NCI-H82 (cell line): Measurements from ENCODE around the gene VWF.

ENCODE experiments used
- DNase-seq: peaks from one replicate; lab custom pipeline; 2025; lab: John Stamatoyannopoulos, UW

VWF gene

DNA sequence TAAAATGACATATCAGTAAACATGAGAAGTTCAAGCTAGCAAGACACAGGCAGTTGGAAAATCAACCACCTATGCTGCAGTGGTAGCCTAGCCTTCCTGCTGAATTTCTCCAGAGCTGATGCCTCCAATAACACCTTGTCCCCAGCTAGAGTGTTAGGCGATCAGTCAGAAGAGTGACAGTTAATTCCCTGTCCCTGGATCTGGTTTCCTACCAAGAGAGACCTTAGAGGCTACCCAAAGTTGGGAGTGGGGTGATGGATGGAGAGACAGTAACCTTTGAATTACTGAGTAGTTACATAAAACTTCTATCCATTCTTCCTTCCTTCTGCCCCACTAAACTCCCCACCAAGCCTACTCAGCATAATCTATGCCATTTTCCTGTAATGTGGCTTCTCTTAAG is 177.5 kb downstream of the VWF start:
- DNase-seq, result peak; percentile 6

DNA sequence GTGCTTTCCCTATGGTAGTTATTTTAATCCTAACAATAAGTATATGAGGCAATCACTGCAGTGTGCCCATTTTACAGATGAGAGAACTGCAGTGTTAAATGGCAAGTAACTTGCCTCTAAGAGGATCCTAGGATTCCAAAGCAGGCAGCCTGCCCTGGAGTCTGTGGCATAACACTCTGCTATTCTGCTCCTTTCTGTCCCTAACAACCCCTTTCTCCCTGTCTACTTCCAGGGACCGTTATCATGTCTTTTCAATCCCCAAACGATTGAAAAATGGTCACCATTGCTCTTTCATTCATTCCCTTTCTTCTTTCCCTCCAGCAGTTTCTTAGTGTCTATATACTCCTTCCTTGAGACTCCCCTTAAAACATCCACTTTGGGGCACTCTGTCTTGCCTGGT is 178.1 kb downstream of the VWF start:
- no peak for DNase-seq

DNA sequence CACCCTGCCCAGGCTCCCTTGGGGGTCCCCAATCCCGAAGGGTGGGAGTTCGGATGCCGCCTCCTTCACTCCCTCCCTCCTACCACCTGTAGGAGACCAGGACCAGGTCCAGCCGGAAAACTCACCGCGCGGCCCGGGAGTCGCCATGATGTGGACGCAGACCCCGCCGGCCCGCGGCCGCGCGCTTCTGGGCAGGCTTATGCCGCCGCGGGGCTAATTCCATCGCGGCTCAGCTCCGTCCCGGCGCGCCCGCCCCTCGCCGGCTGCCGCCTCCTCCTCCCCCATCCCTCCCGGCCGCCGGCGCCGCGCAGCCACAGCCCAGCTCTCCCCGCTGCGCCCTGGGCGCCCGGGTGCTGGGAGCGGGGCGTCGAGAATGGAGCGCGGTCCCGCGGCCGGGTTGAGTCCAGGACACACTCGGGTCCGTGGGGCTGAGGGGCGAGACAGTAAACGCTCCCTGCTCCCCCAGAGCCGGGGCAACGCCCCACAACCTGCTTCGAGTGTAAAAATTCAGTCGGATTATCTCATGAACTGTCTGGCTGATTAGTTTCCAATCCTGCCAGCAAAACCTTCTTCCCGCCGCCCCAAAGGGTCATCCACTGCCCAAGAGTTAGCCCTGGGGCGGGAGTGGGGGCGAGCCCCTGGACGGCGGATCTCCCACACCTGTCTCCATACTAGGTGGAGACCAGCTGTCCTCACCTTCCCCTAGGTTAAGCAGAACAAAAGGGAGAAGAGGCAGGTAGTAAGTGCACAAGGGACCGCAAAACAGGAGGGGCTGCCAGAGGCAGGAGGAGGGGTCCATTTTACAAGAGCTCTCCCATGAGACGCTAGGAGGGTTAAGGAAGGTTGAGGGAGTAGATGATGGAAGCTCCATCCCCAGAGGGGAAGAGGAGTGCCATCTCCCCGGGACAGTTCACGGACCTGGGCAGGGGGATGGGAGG is 179.1 kb downstream of the VWF start, which contains the start of gene ANO2:
ANO2 (minus strand) TSS at position 189 of the 938 bp plus-strand sequence; CDS start at position 147, 42 bp downstream.
- DNase-seq, result peak; percentile 87

DNA sequence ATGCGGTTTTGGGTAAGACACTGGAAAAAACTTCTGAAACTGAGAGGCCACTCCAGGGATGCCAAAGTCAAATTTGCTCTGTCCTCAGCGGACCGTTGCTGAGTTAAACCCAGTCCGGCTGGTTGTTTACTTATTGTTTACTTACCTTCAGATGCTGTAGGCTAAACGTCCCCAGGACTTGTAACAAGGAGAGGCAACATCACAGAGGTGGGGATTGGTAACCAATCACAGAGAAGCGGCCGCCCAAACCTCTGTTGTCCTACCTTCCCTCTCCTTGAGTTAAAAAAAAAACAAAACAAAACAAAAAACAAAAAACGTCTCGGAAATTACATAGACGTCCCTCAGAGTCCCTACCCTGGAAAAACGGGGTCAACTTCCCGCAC is 179.8 kb downstream of the VWF start:
- DNase-seq, result peak; percentile 46

DNA sequence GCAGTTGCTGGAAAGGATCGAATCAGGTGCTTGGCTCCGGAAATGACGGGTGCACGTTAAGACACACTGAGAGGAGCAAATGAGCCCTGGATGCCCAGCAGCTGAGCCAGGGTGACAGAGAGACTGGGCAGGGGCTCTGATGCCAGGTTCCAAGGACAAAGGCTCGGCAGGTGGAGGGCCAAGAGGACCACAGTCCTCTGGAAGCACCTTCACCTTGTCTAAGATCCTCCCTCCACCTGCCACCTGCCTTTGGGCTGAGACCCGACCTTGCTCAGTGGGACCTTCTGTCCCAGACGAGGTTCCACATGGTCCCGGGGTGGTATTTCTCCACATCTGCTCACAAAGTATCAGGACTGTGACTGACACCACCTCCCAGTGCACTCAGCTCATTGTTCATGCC is 180.4 kb downstream of the VWF start:
- DNase-seq, result no peak

DNA sequence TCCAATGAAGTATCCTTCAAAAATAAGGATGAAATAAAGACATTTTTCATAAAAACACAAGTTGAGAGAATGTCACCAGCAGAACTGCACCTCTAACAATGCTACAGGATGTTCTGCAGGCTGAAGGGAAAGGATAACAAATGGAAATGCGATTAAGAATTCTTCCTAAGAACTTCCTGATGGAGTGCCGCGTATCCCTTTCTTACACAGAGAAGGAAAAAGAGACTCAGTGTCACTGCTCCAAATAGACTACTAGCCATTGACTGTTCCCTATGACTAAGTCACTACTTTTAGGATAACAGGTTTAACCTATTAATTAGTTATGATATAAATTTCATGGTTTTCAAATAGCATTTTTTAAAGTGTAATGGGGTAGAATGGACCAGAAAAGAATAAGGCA is 182.6 kb downstream of the VWF start:
- peak; percentile 33 for DNase-seq

DNA sequence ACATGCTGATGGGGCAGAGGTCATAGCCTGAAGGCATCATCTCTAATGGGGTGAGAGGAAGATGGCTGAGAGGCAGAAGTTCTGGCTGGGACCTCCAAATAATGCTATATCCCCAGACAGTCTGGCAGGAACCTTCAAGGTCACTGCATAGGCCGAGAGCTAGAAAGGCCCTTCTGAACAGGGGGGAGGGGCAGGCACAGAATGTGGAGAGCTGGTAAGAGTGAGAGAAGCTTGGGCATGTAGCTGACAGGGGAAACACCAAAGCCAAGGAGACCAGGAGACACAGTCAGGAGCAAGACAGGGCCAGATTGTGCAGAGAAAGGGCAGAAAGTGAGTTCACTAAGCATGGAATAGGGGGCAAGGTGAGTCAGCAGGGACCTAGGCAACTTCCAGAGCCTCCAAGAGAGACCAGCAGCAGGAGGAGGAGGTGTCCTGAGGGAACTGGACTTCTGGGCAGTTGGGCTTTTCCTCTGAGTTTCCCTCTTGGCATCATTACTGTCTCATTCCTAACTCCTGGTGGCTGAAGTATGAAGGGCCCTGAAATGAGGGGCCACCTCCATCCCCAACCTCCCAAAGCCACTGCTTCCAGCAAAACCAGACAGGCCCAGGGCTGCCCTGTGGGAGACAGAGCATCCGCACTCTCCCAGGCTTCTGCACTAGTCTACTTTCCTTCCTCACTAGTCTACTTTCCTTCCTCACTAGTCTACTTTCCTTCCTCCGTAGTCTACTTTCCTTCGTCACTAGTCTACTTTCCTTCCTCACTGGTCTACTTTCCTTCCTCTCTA is 196.5 kb downstream of the VWF start:
- DNase-seq, result no peak

DNA sequence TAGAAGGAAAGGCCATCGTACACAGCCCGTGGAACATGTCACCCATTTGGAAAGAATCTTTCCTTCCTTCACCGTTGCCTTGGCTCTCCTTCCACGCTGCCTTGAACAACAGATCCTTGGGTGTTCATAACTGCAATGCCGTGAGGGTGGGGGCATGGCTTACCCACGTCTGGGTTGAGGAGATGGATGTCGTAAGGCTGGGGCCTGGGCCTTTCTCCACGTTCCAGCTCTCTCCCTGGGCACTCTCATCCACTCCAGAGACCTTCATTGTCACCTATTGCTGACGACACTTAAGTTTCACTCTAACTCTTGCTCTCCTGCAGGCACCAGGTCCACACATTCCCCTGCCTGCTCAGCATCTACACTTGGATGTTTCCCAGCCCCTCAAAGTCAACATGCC is 198.8 kb downstream of the VWF start:
- no peak for DNase-seq

DNA sequence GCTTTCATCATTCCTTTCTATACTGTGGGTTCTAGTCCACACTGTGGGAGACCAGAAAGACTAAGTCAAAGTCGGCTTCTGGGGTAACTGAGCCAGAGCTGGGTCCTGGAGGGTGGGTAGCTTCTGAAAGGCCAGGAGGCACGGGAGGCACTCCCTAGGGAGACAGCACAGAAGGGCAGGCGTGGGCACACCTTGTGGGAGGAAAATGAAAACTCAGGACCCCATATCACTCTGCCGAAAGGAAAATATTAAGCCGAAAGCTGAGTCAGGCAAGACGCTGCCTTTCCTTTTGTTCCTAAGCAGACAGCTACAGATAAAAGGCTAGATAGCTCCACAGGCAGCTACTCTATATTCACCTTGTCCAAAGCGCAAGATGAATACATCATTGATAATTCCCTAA is 200.1 kb downstream of the VWF start:
- no peak for DNase-seq

DNA sequence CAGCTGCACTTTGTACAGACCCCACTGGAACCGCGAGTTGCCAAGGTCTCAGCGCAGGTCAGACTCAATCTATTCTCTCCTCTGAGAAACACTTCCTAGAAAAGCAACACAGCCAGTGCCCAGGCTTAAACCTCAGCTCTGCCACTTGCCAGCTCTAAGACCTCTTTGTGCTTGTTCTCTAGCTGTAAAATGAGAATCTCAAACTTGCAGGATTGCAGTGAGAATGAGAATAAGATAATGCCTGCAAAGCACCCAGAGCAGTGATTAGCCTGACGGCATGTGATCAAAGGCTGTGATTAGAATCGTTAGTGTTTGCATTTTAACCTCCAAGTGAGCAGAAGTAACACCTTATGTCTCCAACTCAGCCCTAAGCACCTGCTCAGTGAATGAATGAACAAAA is 200.7 kb downstream of the VWF start:
- DNase-seq, result no peak

DNA sequence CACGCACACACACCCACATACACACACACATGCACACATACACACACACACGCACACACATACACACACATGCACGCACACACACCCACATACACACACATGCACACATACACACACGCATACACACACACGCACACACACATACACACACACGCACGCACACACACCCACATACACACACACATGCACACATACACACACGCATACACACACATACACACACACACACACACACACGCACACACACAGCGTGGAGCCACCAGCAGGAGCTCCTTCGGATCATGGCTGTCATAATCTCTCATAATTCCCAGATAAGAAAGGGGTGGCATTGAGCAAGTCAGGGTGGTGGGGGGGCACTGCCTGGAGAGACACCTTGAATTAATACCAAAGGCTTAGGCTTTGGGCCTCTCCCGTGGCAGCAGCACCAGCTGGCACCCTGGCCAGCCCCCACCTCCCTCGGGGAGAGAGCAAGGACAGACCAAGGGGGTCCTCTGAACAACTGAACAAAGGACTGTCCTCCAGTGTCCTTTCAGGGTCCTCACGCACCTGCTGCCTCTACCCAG is 201.3 kb downstream of the VWF start:
- peak; percentile 90 for DNase-seq

DNA sequence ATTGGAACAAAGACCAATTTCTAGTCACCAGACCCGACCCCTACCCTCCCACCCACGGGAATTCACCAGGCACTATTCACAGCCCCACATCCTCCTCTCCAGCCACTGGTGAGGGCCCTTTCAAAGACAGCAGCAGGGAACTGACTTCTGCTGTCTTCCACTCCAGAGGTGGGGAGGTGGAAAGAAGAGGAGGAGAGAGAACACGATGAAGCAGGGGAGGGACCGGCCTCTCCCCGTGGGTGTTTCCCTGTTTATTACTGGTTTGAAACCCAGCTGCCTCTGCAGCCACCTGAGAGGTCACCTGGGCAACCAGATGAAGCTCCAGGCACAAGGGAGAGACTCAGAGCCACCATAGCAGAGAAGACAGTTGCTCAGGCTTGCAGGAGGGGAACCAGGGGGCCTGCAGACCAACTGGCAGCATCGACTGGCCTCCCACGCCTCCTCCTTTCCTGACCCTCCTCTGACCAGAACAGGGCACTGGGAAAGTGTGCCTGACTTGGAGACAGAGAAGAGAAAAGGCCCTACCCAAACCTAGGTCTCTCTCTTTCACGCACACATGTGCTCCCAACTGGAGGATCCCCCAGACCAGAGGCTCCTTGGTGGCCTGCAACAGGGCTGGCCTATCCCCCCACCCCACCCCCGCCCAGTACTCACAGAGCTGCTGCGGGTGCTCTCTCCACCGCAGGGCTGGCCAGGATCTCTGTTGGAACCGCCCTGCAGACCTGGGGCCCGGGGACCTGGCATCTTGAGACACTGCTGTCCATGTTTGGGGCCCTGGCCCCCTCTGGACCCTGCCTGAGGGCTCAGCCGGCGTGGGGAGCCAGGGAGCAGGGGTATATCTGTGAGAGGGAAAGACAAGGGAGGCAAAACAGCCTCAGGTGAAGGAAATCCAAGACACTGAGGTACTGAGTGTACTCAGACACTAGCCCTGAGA is 202.2 kb downstream of the VWF start:
- DNase-seq, result no peak

DNA sequence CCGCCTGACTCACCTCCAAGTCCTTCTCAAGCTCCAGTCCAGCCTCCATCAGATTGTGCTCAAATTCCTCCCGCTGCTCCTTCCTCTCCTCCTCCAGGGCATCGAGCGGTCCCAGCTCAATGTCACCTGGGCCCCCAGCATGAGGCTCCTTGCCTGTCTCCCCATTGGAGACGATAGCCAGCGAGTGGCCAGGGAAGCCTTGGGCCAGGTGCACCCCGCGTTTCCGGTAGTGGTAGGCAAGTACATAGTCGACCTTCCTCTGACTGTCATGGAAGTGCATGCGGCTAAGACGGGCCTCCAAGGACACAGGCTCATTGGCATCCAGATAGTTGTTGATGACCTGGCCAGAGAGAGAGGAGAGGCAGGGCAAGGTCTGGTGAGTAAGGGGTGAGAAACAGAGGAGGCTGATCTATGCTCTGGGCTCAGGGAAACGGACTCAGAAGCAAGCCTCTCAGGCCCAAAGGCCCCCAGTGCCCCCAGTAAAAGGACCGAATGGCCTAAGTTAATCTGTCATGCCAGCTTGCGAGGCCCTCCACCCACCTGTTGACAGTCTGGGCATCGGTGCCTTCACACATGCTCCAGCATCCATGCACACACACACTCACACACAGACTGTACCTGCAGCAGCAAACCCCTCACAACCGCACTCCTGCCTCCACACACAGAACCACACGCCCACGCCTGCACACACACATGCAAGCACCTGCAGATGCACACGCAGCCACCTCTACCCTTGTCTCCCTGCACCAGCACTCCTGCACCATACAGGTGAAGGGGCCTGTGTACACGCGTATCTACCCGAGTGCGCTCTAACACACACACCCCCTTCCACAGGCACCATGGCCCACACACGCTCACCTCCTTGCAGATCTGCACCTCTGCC is 203.2 kb downstream of the VWF start:
- DNase-seq, result no peak

DNA sequence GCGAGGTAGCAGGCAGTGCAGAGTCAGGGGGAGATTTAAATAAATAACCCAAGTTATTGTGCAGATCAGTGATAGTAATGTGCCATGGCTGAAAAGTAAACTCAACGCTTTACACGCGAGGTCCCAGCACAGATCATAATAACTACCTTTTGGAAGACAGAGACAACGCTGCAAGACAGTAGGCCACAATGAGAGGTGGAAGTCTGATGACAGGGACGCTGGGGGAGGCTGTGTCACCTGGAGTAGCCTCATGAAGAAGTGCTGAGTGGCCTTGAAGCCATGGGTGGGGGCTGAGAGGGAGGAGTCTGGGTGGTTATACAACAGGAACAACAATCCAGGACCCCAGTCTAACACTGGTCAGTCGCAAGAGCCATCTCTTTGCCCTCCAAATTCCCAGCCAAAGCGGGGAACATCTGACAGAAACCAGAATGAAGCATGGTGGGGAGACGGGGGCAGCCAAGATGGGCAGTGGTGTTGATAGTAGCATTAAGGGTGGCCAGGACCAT is 207.6 kb downstream of the VWF start:
- no peak for DNase-seq

DNA sequence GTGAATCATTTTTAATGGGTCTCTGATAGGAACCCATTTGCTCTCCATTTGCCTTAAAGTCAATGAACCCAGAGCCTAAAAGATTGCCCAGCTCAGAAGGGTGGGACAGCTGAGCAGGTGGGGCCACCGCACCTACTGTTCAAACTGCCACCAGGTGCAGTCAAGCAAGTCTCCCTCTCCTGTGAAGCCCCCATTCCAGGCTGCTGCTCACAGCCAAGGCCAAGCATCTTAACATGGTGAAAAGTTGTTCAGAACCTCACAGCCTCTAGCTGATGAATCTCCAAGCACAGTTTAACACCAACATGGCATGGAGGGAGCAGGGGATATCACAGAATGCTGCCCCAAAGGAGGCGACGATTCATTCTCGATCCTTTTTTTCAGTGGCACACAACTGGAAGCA is 209.0 kb downstream of the VWF start:
- DNase-seq, result no peak

DNA sequence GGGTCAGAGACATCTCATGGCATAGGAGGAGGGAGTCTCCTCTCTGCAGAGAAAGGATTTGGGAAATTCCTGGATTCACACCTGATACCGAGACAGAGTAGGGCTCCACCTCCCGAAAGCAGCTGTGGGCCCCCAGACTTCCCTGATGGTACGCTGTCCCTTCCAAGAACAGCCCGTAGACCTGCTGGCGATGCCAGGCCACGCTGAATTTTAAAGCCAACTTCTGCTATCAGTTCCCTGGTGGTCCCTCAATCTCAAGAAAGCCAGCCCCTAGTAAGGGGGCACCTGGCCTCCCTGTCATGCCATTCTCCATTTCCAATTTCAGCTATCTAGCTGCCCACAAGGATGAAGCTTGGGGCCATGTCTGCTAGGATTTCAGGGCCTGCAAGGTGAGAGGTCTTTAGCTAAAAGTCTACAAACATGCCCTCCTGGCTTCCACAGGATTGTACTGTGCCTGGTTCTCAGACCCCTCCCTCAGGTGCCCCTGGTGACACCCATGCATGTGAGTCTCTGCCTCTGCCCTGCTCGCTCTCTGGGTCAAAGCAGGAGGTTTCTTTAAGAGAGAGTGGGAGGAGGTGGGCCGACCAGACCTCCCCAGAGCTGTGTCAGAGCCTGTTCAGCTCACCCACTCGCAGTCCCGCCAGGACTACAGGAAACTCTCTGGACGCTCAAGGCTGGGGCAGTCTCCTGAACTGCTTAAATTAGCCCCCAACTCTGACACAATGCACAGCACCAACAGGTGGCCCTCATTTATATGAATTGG is 209.9 kb downstream of the VWF start:
- no peak for DNase-seq

DNA sequence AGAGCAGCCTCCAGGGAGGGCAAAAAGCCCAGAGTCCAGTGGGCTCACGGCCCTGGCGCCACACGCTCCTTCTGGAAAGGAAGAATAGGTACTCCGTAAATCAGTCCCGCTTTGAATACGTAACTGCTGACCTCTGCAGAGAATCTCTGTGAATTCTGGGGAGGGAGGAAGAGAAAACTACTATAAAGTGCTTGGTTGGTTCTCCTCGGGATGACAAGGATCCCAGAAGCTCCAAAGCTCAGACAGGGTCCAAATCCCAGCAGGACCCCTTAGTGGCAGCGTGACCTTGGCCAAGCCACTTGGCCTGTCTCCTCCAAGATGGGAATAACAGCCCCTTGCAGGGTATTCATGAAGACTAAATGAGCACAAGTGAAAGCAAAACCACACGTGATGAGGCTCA is 211.1 kb downstream of the VWF start:
- DNase-seq, result no peak

DNA sequence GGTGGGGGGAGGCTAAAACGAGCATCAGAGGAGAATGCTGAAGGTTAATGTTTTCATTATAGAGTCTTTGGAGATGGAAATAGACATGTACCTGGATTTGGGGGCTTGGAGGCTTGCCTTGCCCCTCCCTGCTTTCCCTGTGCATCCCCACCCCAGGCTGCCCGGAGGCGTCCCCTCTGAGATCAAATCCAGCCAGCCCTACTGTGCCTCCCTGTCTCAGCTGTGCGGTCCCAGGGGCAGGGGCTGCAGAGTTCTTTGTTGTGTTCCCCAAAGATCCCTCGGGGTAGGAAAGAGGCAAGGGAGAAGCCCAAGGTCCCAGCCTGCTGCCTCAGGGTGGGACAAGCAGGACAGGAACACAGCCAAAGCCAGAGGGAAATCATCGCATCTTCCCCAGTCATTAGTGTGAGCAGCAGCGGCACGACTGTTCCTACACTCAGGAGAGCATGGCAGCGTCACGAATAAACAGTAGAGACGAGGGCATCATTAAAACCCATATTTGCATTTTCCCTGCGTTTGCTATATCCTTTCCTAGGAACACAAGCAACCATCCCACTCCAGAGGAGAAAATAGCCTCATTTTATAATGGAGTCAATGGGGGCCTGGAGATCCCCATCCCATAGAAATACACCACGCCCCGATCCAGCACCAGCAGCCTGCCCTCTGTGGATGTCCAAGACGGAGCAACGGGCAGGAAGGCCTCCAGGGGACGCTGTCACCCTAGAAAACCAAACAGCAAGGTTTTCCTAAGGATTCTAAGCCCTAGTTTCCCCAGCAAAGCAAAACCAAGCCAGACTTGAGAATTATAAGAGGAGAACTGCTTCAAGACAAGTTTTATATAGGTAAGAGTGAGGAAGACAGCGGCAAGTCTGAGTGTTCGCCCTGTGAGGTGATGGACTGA is 211.8 kb downstream of the VWF start:
- peak; percentile 60 for DNase-seq

DNA sequence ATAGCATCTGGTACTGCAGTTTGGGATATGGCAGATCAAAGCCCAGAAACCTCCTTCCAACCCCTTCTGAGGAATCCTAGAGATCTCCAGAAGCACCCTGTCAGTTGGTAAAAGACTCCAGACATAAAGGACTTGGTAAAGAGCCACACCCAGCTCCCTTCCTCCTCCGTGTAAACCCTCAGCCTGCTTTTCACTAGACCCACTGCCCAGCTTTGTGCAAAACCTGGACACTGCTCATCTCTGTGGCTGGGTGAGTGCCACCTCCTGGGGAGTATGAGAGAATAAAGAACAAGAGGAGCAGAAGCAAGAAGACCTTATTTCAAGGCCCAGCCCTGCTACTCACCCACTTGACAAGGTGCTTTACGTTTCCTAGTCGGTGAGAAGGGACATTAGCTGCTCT is 212.5 kb downstream of the VWF start:
- peak; percentile 91 for DNase-seq
